Ecto neural progenitor cell (in vitro differentiated cells): ENCODE data around the gene SIX5.
A peak's percentile ranks its signal among the peaks of the same experiment; 100 is the strongest.
"Not testable (repeated sequence)": the region's sequence is repeated elsewhere in the genome, so short reads cannot be mapped to it uniquely, and the experiment has no call there.

Experiments used
- DNase-seq: peaks from one replicate; pipeline ENCODE4 v3.0.0-alpha.2; 2018; ENCODE audit warnings: low spot score

Gene SIX5

GRCh38 chr19:45754323-45754722, 14.7 kb downstream of the SIX5 start:
- DNase-seq, result no peak

- DNase-seq, result no peak
Observed at GRCh38 chr19:45753548-45753947, 15.5 kb downstream of the SIX5 start.

DNA sequence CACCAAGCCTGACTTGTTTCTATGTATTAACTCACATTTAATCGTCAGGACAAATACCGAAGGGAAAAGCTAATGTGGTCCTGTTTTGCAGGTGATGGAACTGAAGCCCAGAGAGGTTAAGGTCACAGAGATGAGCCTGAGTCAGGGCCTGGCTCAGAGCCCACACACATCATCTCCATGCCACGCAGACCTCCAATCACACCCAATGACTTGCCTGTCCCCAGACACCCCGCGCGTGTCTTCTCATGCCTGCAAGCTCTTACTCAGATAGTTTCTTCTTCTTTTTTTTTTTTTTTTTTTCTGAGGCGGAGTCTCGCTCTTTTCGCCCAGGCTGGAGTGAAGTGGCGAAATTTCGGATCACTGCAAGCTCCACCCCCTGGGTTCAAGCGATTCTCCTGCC, 16.4 kb downstream of the SIX5 start:
- DNase-seq, result no peak

DNA sequence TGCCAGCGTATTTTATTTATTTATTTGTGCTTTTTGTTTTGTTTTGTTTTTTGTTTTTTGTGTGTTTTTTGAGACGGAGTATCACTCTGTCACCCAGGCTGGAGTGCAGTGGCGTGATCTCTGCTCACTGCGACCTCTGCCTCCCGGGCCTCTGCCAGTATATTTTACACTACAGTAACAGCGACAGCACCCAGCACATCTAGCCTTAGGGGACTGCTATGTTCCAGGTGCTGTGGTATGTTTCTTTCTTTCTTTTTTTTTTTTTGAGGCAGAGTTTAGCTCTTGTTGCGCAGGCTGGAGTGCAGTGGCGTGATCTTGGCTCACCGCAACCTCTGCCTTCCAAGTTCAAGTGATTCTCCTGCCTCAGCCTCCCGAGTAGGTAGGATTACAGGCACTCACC, 17.6 kb downstream of the SIX5 start:
- DNase-seq, result not testable (repeated sequence)

DNA sequence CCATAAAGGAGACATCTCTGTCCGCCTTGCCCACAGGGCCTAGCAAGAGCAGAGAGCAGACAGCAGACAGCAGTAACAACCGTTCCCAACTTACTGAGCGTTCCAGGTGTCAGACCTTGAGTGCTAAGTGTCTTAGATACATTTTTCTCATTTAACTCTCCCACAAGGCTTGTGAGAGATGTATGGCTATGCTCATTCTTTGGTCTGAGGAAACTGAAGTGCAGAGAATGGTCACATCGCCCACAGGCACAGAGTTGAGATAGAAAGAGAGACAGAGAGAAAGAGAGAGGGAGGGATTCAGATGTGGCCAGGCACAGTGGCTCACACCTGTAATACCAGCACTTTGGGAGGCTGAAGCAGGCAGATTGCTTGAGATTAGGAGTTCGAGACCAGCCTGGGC, 21.5 kb downstream of the SIX5 start:
- no peak for DNase-seq

GRCh38 chr19:45746866-45747265, 22.2 kb downstream of the SIX5 start:
- DNase-seq, result no peak

DNA sequence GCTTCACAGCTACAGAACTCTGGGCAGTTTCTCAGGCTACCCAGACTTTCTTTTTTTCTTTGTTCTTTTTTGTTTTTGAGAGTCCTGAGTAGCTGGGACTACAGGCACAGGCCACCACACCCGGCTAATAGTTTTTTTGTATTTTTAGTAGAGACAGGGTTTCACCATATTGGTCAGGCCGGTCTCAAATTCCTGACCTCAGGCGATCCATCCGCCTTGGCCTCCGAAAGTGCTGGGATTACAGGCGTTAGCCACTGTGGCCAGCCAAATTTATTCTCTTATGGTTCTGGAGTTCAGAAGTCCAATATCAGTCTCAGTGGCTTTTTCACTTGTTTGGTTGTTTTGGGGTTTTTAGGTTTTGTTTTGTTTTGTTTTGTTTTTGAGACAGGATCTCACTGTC, 23.4 kb downstream of the SIX5 start:
- no peak for DNase-seq

- no peak for DNase-seq
Observed at GRCh38 chr19:45742969-45743368, 26.1 kb downstream of the SIX5 start.

GRCh38 chr19:45739498-45740439, 29.3 kb downstream of the SIX5 start:
- DNase-seq, result no peak

GRCh38 chr19:45733160-45733810, 35.8 kb downstream of the SIX5 start, which contains the start of gene MEIOSIN:
Gene MEIOSIN (plus strand): TSS chr19:45733439. CDS start chr19:45735377, 1,938 bp downstream.
- no peak for DNase-seq

GRCh38 chr19:45730368-45731288, 38.4 kb downstream of the SIX5 start, which contains the start of gene FBXO46:
Gene FBXO46 (minus strand): TSS chr19:45730896. CDS start chr19:45713495, 17,401 bp downstream.
- peak; percentile 97 for DNase-seq

DNA sequence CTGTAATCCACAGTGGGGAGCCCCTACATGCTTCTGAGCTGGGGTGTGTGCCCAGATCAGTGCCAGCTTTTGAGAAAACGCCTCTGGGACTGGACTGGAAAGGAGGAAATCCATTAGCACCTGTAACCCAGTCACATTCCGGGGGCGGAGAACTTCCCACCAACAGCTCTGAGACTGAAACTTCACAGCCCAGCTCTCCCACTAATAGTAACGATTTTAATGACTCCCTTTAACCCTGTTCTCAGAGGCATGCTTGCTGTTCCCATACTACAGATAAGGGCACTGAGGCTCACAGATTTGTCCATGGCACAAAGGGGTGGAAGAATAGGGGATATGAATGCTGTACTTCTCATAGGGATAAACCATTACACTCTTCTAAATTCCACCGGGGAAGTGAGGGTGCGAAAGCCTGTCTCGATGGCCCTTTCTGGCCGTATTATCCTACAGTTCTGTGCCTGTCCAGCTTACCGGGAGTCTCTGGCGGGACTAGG, 39.2 kb downstream of the SIX5 start:
- DNase-seq, result no peak

DNA sequence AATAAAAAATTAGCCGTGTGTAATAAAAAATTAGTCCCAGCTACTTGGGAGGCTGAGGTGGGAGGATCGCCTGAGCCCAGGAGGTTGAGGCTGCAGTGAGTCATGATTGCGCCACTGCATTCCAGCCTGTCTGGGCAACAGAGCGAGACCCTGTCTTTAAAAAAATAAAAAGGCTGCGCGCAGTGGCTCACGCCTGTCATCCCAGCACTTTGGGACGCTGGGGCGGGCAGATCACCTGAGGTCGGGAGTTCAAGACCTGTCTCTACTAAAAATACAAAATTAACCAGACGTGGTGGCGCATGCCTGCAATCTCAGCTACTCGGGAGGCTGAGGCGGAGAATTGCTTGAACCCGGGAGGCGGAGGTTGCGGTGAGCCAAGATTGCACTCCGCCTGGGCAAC, 40.4 kb downstream of the SIX5 start:
- not testable (repeated sequence) for DNase-seq

- not testable (repeated sequence) for DNase-seq
Observed at GRCh38 chr19:45720065-45720464, 49.0 kb downstream of the SIX5 start.

- no peak for DNase-seq
Observed at GRCh38 chr19:45717983-45718650, 50.9 kb downstream of the SIX5 start.

- DNase-seq, result peak; percentile 99
Observed at GRCh38 chr19:45717131-45717982, 51.7 kb downstream of the SIX5 start.

DNA sequence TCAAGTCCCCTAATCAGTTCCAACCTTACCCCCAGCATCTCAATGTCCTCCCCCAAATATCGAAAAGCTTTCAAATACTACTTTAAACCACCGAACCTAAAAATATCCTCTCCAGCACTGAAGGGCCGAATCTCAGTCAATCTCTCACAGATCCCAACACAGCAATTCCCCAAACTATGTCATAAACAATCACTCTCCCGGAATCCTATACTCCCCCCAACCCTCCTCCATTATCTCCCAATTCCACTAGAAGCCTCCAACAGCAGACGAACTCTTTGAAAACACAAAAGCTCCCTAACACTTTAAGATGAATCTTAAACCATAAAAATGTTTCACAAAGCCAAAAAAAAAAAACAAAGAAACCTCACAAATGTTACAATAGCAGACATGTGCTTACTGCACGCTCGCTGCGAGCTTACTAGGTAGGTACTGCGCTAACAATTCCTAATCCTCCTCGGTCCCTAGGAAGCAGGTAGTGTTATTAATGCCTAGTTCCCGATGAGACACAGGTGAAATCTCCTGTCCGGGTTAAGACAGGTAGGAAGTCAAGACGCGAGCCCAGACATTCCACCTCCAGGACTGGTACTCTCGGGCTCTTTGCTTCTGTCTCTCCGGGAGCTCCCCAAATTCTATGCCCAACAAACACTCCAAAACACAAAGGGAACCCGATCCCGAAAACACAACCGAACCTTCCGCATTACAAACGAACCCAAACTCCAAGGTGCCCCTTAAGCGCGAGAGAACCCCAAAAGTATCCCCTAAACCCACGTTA, 52.5 kb downstream of the SIX5 start:
- no peak for DNase-seq

DNA sequence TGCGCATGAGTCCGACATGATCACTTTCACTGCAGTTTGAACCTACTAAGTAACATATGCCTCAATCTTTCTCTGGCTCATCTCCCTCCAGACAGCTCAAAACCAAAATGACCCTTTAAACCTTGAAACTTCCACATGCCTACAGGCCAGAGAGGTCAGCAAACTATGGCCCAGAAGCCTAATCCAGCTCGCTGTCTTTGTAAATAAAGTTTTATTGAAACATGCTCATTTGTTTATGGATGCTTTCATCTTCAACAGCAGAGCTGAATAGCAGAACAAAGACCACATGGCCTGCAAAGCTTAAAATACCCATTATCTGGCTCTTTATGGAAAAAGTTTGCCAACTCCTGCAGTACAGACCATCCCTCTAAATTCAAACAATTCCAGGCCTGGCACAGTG, 53.9 kb downstream of the SIX5 start:
- DNase-seq, result no peak
